ENCODE results near the gene HMX3. TPM values are rescaled to one million over a fixed set of nuclear protein-coding genes. Genes with fewer than 3 reads are reported as not detected.

Gene HMX3
- total and polyA plus RNA-seq, 2 of the 8 experiments (the other 6 are each of a cell fraction or from before 2014, with no cell fraction given), result 0.05 TPM; not detected in 1

DNA sequence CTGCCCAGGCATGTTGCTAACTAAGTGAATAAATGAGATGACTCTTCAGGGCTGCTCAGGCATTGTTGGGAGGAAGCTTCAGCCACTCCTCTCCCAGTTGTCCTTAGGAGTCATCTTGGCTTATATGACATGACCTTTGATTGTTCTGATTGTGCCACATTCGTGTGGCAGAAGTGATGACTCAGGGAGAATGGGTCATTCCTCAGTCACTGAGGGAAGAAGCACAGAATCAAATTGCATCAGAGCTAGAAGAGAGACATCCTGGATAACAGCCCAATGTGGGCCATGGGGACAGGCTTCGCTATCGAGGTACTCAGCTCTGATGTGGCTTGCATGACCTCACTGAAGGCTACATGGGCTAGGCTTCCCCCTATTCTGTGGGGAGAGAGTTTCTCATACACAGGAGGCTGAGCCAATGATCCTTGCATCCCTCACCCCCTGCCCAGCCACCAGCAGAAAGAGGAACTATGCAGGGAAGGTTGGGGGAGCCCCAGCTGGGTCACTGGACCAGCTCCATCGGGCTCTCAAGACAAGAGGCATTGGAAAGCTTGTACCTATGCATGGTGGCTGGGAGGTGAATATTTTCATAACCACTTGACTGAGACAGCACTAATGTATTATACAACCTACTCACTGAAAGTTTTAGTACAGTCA, 6.0 kb upstream of the HMX3 start:
- no peak for TF ChIP-seq BCL11A (IDR thresholded peaks at IDR 0.05; ENCODE audit: low read depth in 2 of 2, low read length in 2 of 2)
- TF ChIP-seq CBX8 (IDR thresholded peaks at IDR 0.05; ENCODE audit: borderline replicate concordance, low read depth, low read length), result no peak
- no peak for TF ChIP-seq CHD1 (IDR thresholded peaks at IDR 0.05; ENCODE audit: low read depth, low read length)
- no peak for TF ChIP-seq CTBP2 (IDR thresholded peaks at IDR 0.05; ENCODE audit: borderline replicate concordance, insufficient read depth, insufficient read length, low read length)
- no peak for TF ChIP-seq SP2 (IDR thresholded peaks at IDR 0.05; ENCODE audit: low read length)
- Histone ChIP-seq H2BK120ac (replicated peaks; ENCODE audit: low read depth, low read length) (no peak overlapping the region), H2BK5ac (ENCODE audit: low read depth, low read length) (no peak overlapping the region), H4K8ac (ENCODE audit: extremely low read depth, insufficient read depth, low read length) (no peak overlapping the region), H3K4me3 (ENCODE audit: extremely low read depth in 1 of 4, insufficient read depth in 2 of 4, low read depth in 3 of 4, low read length in 4 of 4) (no peak overlapping the region), H3K18ac (ENCODE audit: extremely low read depth, low read length) (no peak overlapping the region), H2AK5ac (ENCODE audit: low read depth, low read length) (no peak overlapping the region), H3K27ac (ENCODE audit: low read depth, low read length) (no peak overlapping the region), H4K91ac (replicated peaks; ENCODE audit: insufficient read length, low read length) (no peak overlapping the region), H3K9me3 (ENCODE audit: insufficient read depth in 2 of 2, low read depth in 1 of 2, low read length in 1 of 2) (no peaks in the 10 kb centered on the region), H3K79me2 (ENCODE audit: control insufficient read depth in 1 of 2, insufficient read depth in 2 of 2, low read length in 2 of 2) (no peaks in the 10 kb centered on the region), H3K27me3 (replicated peaks in 1 of 4; ENCODE audit: control insufficient read depth in 3 of 4, extremely low read depth in 1 of 4, insufficient read depth in 3 of 4, low read length in 3 of 4) (peaks cover 25 to 45% (median 35%) of the 10 kb centered on the region in 4 experiments), H4K20me1 (replicated peaks in 1 of 2; ENCODE audit: control insufficient read depth in 1 of 2, insufficient read depth in 2 of 2, low read length in 2 of 2) (peaks cover 0 to 4% of the 10 kb centered on the region in 2 experiments), H3K23ac (ENCODE audit: insufficient read length) (no peak overlapping the region), H2BK12ac (ENCODE audit: low read depth, low read length) (no peak overlapping the region), H4K5ac (ENCODE audit: insufficient read length, low read depth, low read length) (no peak overlapping the region), H2AFZ (ENCODE audit: low read length) (no peak overlapping the region), H2BK20ac (ENCODE audit: low read length) (no peak overlapping the region), H3K4ac (replicated peaks; ENCODE audit: insufficient read length, low read depth, low read length) (no peak overlapping the region), H3K23me2 (ENCODE audit: low read depth, low read length) (peaks cover 12% of the 10 kb centered on the region; the same call in 1 of the 2 replicates), H3K4me1 (replicated peaks in 1 of 4; ENCODE audit: control insufficient read depth in 3 of 4, insufficient read depth in 4 of 4, low read length in 3 of 4) (peaks cover 7 to 21% (median 14%) of the 10 kb centered on the region in 4 experiments), H2BK15ac (ENCODE audit: low read length) (no peak overlapping the region; the same call in 1 of the 2 replicates), H3K14ac (ENCODE audit: insufficient read length) (no peak overlapping the region), H3K56ac (replicated peaks; ENCODE audit: insufficient read length, low read depth, low read length) (no peak overlapping the region), H3K79me1 (ENCODE audit: low read depth, low read length) (no peaks in the 10 kb centered on the region; the same call in 1 of the 2 replicates), H3K36me3 (ENCODE audit: control insufficient read depth in 2 of 4, insufficient read depth in 4 of 4, low read length in 3 of 4) (no peaks in the 10 kb centered on the region), H3K9ac (replicated peaks in 1 of 4; ENCODE audit: extremely low read depth in 1 of 4, low read depth in 3 of 4, low read length in 3 of 4) (no peak overlapping the region), H3K4me2 (ENCODE audit: insufficient read depth in 1 of 2, low read depth in 2 of 2, low read length in 2 of 2) (no peak overlapping the region)
- POLR2A ChIA-PET (ENCODE audit: partially characterized antibody), result interaction anchor here (1.6 kb wide), 1 partner anchor 10 kb away, joined by 3 read pairs; no protein-coding TSS in a partner anchor
- DNase-seq (ENCODE audit: low read depth in 1 of 2, low spot score in 2 of 2), result no peak
- FAIRE-seq, result no peak
- CTCF ChIA-PET (ENCODE audit: partially characterized antibody), result interaction anchor here (0.6 to 1.9 kb wide), 2 partner anchors 87 to 89 kb away, joined by 4 to 8 read pairs; no protein-coding TSS in a partner anchor
- 98% methylated on average over 4 of the region's 4 CpGs; no CpG with 5 or more reads in 1 of the 2 experiments for WGBS, 2 experiments (ENCODE audit: extremely low coverage in 1 of 2, insufficient coverage in 1 of 2, insufficient read length in 1 of 2, insufficient replicate concordance in 2 of 2, low coverage in 1 of 2, low lambda C conversion rate in 2 of 2, missing lambda C conversion rate in 1 of 2)
